Inflammatory macrophage (primary cell): ENCODE data around the gene TPCN1.
A peak's percentile ranks its signal among the peaks of the same experiment; 100 is the strongest.
"Not testable (repeated sequence)": the region's sequence is repeated elsewhere in the genome, so short reads cannot be mapped to it uniquely, and the experiment has no call there.

ENCODE experiments used
- DNase-seq, 2 donors: peaks; one replicate each; pipeline ENCODE4 v3.0.0-alpha.2; 2020 to 2022

TPCN1 gene

DNA sequence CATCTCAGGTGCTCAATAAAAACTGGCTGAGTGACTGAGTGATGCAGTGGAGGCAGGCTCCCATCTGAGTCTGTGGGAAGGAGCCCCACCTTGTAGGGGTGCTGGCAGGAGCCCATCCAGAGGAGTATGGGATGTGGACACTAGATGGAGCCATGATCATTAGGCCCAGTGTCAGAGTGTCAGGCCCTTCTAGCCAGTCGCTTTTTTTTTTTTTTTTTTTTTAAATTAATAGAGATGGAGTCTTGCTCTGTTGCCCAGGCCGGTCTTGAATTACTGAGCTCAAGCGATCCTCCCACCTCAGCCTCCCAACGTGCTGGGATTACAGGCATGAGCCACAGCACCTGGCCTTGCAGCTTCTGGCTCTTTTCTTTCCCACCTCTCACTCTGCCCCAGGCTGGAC, 24.3 kb upstream of the TPCN1 start:
- DNase-seq: peak; percentile 80 to 82

DNA sequence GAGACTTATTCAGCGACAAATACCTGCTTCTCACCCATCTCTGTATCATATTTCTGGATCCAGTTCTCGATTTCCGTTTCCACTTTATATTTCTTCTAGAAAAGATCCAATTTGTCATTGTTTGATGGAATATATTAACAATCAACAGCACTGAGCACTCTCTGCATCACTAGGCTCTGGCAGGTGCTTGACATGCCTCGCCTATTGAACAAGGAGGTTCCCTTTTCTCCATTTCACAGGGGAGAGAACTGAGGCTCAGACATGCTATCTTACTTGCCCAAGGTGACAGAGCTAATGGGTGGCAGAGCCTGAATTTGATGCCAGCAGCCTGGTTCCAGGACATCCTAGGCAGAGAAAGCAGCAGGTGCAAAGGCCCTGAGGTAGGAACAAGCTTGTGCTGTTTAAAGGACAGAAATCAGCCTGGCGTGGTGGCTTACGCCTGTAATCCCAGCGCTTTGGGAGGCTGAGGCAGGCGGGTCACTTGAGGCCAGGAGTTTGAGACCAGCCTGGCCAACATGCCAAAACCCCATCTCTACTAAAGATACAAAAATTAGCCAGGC, 23.7 kb upstream of the TPCN1 start:
- no peak for DNase-seq

- DNase-seq: no peak
These were observed 23.0 kb upstream of the TPCN1 start for GRCh38 chr12:113198296-113198695.

- peak; percentile 68 to 70 for DNase-seq
These were observed 21.1 kb upstream of the TPCN1 start for GRCh38 chr12:113200021-113200797.

DNA sequence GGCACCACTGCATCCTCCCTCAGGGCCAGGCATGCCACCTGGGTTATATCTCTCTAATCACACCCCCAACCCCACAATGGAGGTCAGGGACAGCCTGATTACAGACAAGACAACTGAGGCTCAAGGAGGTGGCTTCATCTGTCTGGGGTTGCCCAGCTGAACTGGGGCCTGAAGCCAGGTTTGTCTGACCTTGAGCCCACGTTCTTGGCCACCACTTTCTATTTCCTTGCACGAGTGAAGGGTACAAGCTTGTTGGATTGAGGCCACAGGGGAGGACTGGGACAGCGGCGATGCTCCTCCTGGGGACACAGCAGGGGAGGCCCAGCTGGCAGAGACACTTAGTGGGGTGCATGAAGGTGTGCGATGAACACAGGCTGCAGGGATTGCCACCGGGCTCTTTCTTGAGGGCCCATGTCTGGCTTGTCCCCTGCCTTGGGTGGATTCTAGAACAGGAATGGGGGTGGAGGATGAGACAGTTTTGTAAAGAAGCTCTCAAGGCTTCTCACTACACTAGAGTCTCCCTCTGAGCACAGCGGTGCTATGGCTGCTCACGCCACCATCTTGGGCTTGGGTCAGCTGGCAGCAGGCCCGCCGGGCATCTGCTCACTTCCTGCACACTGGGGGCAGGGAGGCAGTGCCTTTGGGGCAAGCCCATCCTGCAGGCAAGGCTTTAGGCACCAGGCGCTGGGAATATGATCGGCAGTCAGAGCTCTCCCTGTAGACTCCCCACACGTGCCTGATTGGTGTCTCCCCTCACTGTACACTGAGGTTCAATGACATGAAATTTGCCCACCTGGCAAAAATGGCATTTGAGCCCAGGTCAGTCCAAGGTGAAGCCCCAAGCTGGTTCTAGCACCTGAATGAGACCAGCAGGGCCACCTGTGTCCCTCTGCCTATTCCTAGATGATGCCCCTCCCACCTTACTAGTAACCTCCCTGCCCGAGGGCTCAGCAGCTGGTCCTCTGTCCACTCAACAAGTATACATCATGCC, 19.8 kb upstream of the TPCN1 start:
- no peak for DNase-seq

- peak; percentile 36 for DNase-seq
These were observed 18.8 kb upstream of the TPCN1 start for GRCh38 chr12:113202300-113203075.

GRCh38 chr12:113203852-113204760, 17.2 kb upstream of the TPCN1 start:
- DNase-seq: no peak

DNA sequence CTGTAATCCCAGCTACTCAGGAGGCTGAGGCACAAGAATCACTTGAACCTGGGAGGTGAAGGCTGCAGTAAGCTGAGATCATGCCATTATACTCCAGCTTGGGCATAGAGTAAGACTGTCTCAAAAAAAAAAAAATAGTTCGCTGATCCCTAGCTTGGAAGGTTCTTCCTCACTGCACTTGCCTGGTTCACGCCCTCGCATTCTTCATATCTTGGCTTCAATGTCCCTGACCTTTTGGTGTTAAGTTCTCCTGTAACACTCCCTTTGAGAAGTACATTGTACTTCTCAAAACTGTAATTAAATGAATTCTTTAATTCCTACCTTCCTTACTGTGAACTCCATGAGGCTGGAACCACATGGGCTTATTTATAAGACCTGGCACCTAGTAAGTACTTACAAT, 16.5 kb upstream of the TPCN1 start:
- peak in 1 of 2 donors; percentile 15 for DNase-seq

- not testable (repeated sequence) for DNase-seq
These were observed 14.5 kb upstream of the TPCN1 start for GRCh38 chr12:113206802-113207201.

DNA sequence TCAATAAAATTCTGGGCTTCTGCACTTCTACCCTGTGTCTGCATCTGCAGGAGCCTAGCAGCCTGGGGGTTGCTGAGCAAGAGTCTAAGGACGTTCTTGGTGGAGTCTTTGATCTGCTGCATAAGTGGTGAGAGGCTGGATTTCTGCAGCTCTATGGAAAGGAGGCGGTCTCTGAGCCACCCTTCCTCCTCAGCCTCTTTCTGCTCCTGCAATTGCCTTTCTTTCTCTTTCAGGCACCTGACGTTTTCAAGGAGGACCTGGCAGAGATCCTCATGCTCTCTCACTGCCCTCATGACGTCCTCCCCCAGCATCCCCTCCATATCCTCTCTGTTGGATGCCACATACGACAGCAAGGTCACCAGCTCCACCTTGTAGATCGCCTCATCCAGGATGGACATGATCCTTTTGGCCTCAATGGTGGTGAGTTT, 13.6 kb upstream of the TPCN1 start:
- no peak for DNase-seq

- peak; percentile 94 for DNase-seq
These were observed 13.0 kb upstream of the TPCN1 start for GRCh38 chr12:113208041-113208934.

GRCh38 chr12:113211160-113211559, 10.1 kb upstream of the TPCN1 start:
- DNase-seq: no peak

DNA sequence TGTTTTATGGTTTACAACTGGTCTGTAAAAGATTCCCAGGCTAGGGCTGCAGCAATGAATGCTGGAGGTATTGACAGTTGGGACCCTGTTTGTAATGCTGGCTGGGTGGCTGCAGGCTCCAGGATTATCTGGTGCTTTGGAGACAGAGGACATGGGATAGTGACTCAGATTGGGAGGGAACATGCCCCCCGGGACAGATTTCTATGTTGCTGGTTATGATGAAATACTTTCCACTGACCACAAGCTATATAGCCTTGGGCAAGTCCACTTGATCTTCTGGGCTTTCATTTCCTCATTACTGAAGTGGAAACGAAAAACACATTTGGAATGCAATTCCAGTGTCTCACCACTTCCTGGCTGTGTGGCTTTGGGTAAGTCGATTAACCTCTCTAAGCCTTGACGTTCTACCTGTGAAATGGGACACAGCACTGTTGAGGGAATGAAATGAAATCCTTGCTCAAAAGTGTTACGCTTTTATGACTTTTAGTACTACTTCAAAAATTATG, 6.3 kb upstream of the TPCN1 start:
- peak; percentile 95 to 98 for DNase-seq

DNA sequence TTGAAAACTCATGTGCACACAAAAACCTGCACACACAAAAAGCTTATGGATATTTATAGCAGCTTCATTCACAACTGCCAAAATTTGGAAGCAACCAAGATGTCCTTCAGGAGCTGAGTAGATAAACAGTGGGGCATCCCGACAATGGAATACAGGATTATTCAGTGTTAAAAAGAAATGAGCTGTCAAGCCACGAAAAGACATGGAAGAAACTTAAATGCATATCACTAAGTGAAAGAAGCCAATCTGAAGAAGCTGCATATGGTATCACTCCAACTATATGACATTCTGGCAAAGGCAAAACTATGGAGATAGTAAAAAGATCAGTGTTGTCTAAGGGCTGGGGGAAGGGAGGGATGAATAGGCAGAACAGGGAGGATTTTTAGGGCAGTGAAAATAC, 5.2 kb upstream of the TPCN1 start:
- no peak for DNase-seq

DNA sequence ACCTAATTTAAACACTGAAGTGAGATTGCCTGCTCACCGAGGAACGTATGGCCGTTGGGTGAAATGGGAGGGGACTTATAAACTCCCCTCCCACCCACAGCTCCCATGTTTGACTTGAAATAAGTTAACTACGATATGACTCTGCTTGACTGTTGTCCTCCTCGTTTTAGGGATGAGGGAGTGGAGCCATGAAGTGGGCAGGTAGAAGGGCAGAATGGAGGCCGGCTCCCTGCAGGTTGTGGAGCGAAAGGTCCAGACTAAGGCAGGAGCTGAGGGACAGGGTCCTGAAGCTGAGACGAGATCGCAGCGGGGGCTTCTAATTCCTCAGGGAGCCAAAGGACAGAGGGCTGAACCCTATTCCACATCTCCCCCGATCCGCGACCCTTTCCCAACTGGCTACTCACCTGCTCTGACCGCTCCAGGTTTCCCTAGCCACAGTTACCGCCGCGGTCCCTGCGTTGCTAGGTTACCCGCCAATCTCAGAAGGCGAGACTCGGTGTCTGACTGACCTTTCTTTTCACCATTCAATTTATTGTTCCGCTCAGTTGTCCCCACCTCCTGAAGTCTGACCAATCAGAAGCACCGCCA, 577 bp upstream of the TPCN1 start:
- DNase-seq: no peak

DNA sequence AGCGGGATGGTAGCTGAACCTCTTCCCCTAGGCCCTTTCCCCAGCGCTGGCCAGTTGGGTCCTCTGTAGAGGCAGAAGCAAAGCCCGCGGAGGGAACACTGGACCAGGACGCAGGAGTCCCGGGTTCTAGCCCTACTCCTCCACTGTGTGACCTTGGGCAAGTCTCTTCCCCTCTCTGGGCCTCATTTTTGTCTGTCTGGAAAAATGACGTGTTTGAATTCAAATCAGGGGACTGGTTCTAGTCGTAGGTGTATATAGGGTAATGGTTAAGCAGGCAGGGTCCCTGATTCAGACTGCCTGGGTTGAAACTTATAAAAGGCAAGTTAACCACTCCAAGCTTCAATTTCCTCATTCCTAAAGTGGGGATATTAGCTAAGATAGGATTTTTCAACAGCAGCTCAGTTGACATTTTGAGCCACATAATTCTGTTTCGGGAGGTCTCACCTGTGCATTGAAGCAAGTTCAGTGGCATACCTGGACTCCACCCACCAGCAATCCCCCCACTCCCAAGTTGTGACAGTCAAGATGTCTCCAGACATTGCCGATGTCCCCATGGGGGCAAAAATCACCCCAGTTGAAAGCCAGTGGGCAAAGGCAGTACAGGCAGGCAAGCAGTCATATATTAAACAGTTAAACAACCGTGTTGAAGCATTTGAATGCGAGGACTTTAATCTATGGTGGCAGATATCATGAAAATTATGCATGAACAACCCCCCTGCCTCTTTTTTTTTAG, 899 bp downstream of the TPCN1 start:
- peak in 1 of 2 donors; percentile 45 for DNase-seq

- peak; percentile 68 to 86 for DNase-seq
These were observed 1.7 kb downstream of the TPCN1 start for GRCh38 chr12:113222730-113223531.

DNA sequence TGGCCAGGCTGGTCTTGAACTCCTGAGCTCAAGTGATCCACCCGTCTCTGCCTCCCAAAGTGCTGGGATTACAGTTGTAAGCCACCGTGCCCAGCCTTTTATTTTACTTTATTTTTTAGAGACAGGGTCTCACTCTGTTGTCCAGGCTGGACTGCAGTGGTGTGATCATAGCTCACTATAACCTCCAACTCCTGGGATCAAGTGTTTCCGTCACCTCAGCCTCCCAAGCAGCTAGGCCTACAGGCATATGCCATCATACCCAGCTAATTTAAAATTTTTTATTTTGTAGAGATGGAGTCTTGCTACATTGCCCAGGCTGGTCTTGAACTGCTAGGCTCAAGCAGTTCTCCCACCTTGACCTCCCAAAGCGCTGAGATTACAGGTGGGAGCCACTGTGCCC, 3.7 kb downstream of the TPCN1 start:
- DNase-seq: no peak
